ENCODE measurements around the gene STX7. TPM values are rescaled to one million over a fixed set of nuclear protein-coding genes. Genes with fewer than 3 reads are reported as not detected.

Gene STX7
- total and polyA plus RNA-seq, 5 donors, result 14.2 to 69.7 (median 58.3) TPM

GRCh38 chr6:132506869-132507808, 5.8 kb downstream of the STX7 start:
- Histone ChIP-seq H3K4me1 (ENCODE audit: control insufficient read depth, insufficient read depth, low read length) (peaks cover 12% of the 10 kb centered on the region), H3K27ac (ENCODE audit: low read length) (no peak overlapping the region), H3K27me3 (ENCODE audit: control insufficient read depth, insufficient read depth) (no peaks in the 10 kb centered on the region), H3K4me3 (ENCODE audit: low read length) (no peak overlapping the region), H3K9me3 (ENCODE audit: control insufficient read depth, low read length) (no peaks in the 10 kb centered on the region)
- ATAC-seq (no peak), DNase-seq (no peak)
- intact Hi-C loops (cut with DNase I), result no loop called here
- WGBS, result 98% methylated on average over 5 of the region's 5 CpGs

GRCh38 chr6:132506461-132506860, 6.5 kb downstream of the STX7 start:
- Histone ChIP-seq H3K27me3 (ENCODE audit: control insufficient read depth, insufficient read depth) (no peaks in the 10 kb centered on the region), H3K27ac (ENCODE audit: low read length) (no peak overlapping the region), H3K4me1 (ENCODE audit: control insufficient read depth, insufficient read depth, low read length) (peaks cover 12% of the 10 kb centered on the region), H3K9me3 (ENCODE audit: control insufficient read depth, low read length) (no peaks in the 10 kb centered on the region), H3K4me3 (ENCODE audit: low read length) (no peak overlapping the region)
- intact Hi-C loops (cut with DNase I), result no loop called here
- DNase-seq (no peak), ATAC-seq (no peak)
- WGBS, result 62% methylated on average over 2 of the region's 2 CpGs

DNA sequence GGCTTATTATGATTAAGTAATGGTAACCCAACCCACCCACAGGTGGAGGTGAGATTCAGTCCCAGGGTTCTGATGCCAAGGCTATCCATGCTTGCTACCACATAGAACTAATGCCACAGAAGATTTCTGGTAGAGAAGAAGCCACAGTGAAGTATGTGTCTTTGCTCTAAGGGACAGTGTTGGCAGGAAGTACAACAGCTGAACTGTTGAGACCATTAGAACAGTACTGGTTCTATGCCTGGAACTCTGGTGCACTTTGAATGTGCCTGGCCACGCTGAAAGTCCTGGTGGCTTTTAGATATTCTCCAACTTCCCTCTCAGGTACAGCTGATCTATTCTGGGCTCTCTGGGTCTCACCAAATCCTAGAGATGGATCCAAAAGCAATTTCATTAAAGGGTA, 7.8 kb downstream of the STX7 start:
- ATAC-seq, result peak in 1 of 2 donors; percentile 48
- no peaks in the 10 kb centered on the region for H3K27me3 ChIP-seq (ENCODE audit: control insufficient read depth, insufficient read depth)

GRCh38 chr6:132504757-132505156, 8.2 kb downstream of the STX7 start:
- WGBS, result 71% methylated on average over 5 of the region's 5 CpGs
- peak; percentile 66 to 93 for ATAC-seq

More for the DNA sequence above, 7.8 kb downstream of the STX7 start:
- intact Hi-C loops (cut with DNase I), result no loop called here
- no peaks in the 10 kb centered on the region for H3K9me3 ChIP-seq (ENCODE audit: control insufficient read depth, low read length)
- no peak overlapping the region for H3K4me3 ChIP-seq (ENCODE audit: low read length)
- no peak for DNase-seq
- H3K4me1 ChIP-seq (ENCODE audit: control insufficient read depth, insufficient read depth, low read length), result peaks cover 8% of the 10 kb centered on the region
- H3K27ac ChIP-seq (ENCODE audit: low read length), result no peak overlapping the region
- WGBS, result 79% methylated on average over 1 of the region's 1 CpG

DNA sequence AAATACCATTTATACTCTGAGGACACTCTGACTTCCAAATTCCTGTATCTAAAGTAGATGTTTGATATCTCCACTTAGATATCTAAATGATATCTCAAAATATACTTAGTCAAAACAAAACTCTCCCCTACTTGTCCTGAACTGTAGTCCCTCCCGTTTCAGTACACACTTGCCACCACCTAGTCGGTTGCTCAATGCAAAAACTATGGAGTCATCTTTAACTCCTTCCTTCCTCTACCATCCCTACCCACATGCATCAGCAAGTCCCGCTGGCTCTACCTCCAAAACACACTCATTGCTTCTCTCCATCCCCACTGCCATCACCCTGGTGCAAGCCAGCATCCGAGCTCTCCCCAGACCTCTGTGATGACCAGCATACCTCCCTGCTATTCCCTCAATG, 13.2 kb downstream of the STX7 start:
- ATAC-seq, result peak; percentile 40
- intact Hi-C loops (cut with DNase I), result no loop called here
- Histone ChIP-seq H3K27ac (ENCODE audit: low read length) (no peak overlapping the region), H3K4me1 (ENCODE audit: control insufficient read depth, insufficient read depth, low read length) (peaks cover 4% of the 10 kb centered on the region), H3K4me3 (ENCODE audit: low read length) (no peak overlapping the region), H3K9me3 (ENCODE audit: control insufficient read depth, low read length) (no peaks in the 10 kb centered on the region), H3K27me3 (ENCODE audit: control insufficient read depth, insufficient read depth) (no peaks in the 10 kb centered on the region)
- 52% methylated on average over 4 of the region's 4 CpGs for WGBS
- no peak for DNase-seq

More at GRCh38 chr6:132504757-132505156, 8.2 kb downstream of the STX7 start:
- no peak overlapping the region for H3K27ac ChIP-seq (ENCODE audit: low read length)
- intact Hi-C loops (cut with DNase I), result no loop called here
- no peaks in the 10 kb centered on the region for H3K27me3 ChIP-seq (ENCODE audit: control insufficient read depth, insufficient read depth)
- DNase-seq, result no peak
- H3K4me3 ChIP-seq (ENCODE audit: low read length), result no peak overlapping the region
- peaks cover 10% of the 10 kb centered on the region for H3K4me1 ChIP-seq (ENCODE audit: control insufficient read depth, insufficient read depth, low read length)
- no peaks in the 10 kb centered on the region for H3K9me3 ChIP-seq (ENCODE audit: control insufficient read depth, low read length)

DNA sequence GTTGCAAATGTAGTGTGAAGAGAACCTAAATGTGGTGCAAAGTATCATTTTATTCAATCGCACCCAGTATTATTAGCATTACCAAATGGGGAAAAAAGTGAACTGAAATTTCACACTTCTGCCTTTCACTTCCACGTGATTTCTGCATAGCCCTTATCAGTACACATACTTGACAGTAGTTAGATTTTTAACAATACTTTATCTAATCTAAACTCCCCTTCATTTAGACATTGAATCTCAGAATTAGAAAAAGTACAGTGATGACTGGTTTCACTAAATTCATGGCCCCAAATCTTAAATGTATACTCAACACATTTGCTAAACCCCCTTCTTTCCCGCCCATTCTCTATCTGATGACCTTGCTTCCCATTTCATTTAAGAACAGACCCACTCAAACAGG, 14.3 kb downstream of the STX7 start:
- Histone ChIP-seq H3K27me3 (ENCODE audit: control insufficient read depth, insufficient read depth) (no peaks in the 10 kb centered on the region), H3K4me1 (ENCODE audit: control insufficient read depth, insufficient read depth, low read length) (peaks cover 4% of the 10 kb centered on the region), H3K4me3 (ENCODE audit: low read length) (no peak overlapping the region), H3K9me3 (ENCODE audit: control insufficient read depth, low read length) (no peaks in the 10 kb centered on the region), H3K27ac (ENCODE audit: low read length) (no peak overlapping the region)
- no peak for DNase-seq
- intact Hi-C loops (cut with DNase I), result no loop called here
- WGBS, result 78% methylated on average over 3 of the region's 3 CpGs
- ATAC-seq, result no peak

DNA sequence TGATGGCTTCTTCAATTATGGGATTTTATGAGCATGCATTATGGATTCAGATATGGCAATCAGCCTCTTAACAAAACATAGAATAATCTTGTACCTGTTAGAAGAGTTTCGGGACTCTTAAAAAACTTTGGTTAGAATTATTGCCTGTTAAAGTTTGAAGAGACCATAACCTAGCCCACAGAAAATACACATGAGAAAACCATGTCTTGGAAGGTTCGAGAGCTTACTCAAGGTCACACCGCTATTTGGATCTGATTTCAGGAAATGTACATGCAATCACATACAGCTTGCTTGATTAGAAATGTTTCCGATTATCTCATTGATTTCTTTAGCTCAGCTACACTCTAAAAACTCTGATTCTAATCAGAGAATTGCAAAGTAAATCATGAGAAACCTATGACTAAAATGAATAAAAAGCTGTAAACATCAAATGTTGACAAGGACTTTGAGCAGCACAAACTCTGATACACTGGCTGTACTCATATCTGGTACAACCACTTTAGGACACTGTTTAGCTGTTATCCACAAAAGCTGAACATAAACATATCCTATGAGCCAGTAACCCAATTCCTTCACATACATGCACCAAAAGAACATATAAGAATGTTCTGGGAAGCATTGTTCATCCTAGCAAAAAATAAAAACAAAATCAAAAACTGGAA, 16.3 kb downstream of the STX7 start:
- Histone ChIP-seq H3K4me1 (ENCODE audit: control insufficient read depth, insufficient read depth, low read length) (peaks cover 9% of the 10 kb centered on the region), H3K4me3 (ENCODE audit: low read length) (no peak overlapping the region)

GRCh38 chr6:132495604-132496079, 17.3 kb downstream of the STX7 start:
- DNase-seq, result no peak
- no peaks in the 10 kb centered on the region for H3K27me3 ChIP-seq (ENCODE audit: control insufficient read depth, insufficient read depth)
- peaks cover 15% of the 10 kb centered on the region for H3K4me1 ChIP-seq (ENCODE audit: control insufficient read depth, insufficient read depth, low read length)
- H3K9me3 ChIP-seq (ENCODE audit: control insufficient read depth, low read length), result no peaks in the 10 kb centered on the region
- no peak for ATAC-seq
- H3K4me3 ChIP-seq (ENCODE audit: low read length), result no peak overlapping the region
- intact Hi-C loops (cut with DNase I), result no loop called here
- H3K27ac ChIP-seq (ENCODE audit: low read length), result no peak overlapping the region
- 73% methylated on average over 2 of the region's 2 CpGs for WGBS

More for the DNA sequence above, 16.3 kb downstream of the STX7 start:
- H3K9me3 ChIP-seq (ENCODE audit: control insufficient read depth, low read length), result no peaks in the 10 kb centered on the region
- no peak overlapping the region for H3K27ac ChIP-seq (ENCODE audit: low read length)
- ATAC-seq (no peak), DNase-seq (no peak)
- WGBS, result 37% methylated on average over 4 of the region's 4 CpGs
- intact Hi-C loops (cut with DNase I), result no loop called here
- no peaks in the 10 kb centered on the region for H3K27me3 ChIP-seq (ENCODE audit: control insufficient read depth, insufficient read depth)

GRCh38 chr6:132494954-132495353, 18.0 kb downstream of the STX7 start:
- no peak for ATAC-seq
- intact Hi-C loops (cut with DNase I), result no loop called here
- 90% methylated on average over 2 of the region's 2 CpGs for WGBS
- H3K9me3 ChIP-seq (ENCODE audit: control insufficient read depth, low read length), result no peaks in the 10 kb centered on the region
- H3K27ac ChIP-seq (ENCODE audit: low read length), result no peak overlapping the region
- peaks cover 17% of the 10 kb centered on the region for H3K4me1 ChIP-seq (ENCODE audit: control insufficient read depth, insufficient read depth, low read length)
- DNase-seq, result no peak
- H3K27me3 ChIP-seq (ENCODE audit: control insufficient read depth, insufficient read depth), result no peaks in the 10 kb centered on the region
- no peak overlapping the region for H3K4me3 ChIP-seq (ENCODE audit: low read length)

DNA sequence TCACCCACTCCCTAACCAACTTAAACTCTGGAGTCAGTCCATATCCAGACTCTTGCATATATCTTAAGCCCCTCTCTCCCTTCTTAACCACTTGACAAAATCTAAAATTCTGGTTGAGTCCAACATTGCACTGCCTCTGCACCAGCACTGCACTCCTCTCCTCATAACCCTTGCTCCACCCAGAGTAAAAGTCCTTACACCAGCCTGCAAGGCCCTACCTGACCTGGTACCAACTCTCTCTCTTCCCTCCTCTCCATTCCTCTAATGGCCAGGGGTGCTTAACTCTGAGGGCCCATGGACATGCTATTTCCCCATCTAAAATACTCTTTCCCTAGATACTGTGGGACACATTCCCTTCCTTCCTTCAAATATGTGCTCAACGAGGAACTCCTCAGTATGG, 21.0 kb downstream of the STX7 start:
- WGBS, result 70% methylated on average over 1 of the region's 1 CpG
- H3K27ac ChIP-seq (ENCODE audit: low read length), result no peak overlapping the region
- ATAC-seq, result no peak

DNA sequence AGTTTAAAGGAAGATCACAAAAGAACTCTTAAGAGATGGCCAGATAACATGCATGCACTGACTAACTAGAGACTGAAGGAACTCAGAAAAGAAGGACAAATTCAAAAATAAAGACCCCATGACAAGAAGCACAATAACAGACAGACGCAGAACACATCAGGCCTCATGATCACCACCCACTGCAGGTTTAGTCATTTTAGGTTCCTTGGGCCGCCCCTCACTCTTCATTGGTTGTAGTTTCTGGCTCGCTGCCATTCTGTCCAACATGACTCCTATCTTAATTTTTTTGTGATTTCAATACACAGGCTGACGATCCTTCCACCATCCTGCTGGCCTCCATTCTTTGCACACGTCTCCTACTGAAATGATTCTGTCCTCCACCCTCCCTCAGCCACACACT, 21.6 kb downstream of the STX7 start:
- 66% methylated on average over 5 of the region's 5 CpGs for WGBS
- H3K4me1 ChIP-seq (ENCODE audit: control insufficient read depth, insufficient read depth, low read length), result peaks cover 15% of the 10 kb centered on the region
- no peaks in the 10 kb centered on the region for H3K9me3 ChIP-seq (ENCODE audit: control insufficient read depth, low read length)
- ATAC-seq (peak; percentile 45 to 70), DNase-seq (peak in 2 of 3 donors; percentile 50 to 61)
- intact Hi-C loops (cut with DNase I), result no loop called here
- H3K4me3 ChIP-seq (ENCODE audit: low read length), result no peak overlapping the region
- no peak overlapping the region for H3K27ac ChIP-seq (ENCODE audit: low read length)
- H3K27me3 ChIP-seq (ENCODE audit: control insufficient read depth, insufficient read depth), result no peaks in the 10 kb centered on the region

More for the DNA sequence above, 21.0 kb downstream of the STX7 start:
- no peak for DNase-seq
- intact Hi-C loops (cut with DNase I), result no loop called here
- Histone ChIP-seq H3K27me3 (ENCODE audit: control insufficient read depth, insufficient read depth) (no peaks in the 10 kb centered on the region), H3K4me1 (ENCODE audit: control insufficient read depth, insufficient read depth, low read length) (peaks cover 15% of the 10 kb centered on the region), H3K9me3 (ENCODE audit: control insufficient read depth, low read length) (no peaks in the 10 kb centered on the region), H3K4me3 (ENCODE audit: low read length) (no peak overlapping the region)
